Breast epithelium (tissue), 4 donors: Measurements from ENCODE around the gene YTHDF1. TPM values are rescaled to one million over a fixed set of nuclear protein-coding genes. Genes with fewer than 3 reads are reported as not detected.

Experiments used
- DNase-seq, 2 donors: peaks; one replicate each; pipeline ENCODE4 v3.0.0-alpha.2; 2019; ENCODE audit warnings: low spot score in 2 of 2
- H3K27ac ChIP-seq, 2 donors: fragments of 200-600 bp; sonication (generic) in 1 of 2; one replicate each; pipeline ENCODE4 v1.5.1; 2016 to 2019; ENCODE audit warnings: mild to moderate bottlenecking in 1 of 2
- H3K27me3 ChIP-seq, 2 donors: fragments of 200-600 bp; sonication (generic) in 1 of 2; one replicate each; pipeline versions ENCODE4 v1.5.1 to v1.6.0; 2017 to 2019; ENCODE audit warnings: control low read depth in 1 of 2, mild to moderate bottlenecking in 1 of 2
- H3K36me3 ChIP-seq: fragments of 200-600 bp; one replicate; pipeline ENCODE4 v1.5.1; 2019
- H3K4me1 ChIP-seq, 2 donors: fragments of 200-600 bp; sonication (generic); one replicate each; pipeline ENCODE4 v1.5.1; 2016 to 2019; ENCODE audit warnings: control low read depth in 1 of 2
- H3K4me3 ChIP-seq, 3 donors: fragments of 200-600 bp; sonication (generic); 1 replicate in 2 of 3; 2 replicates in 1 of 3; pipeline ENCODE4 v1.5.1; 2016 to 2019; ENCODE audit warnings: mild to moderate bottlenecking in 3 of 3, moderate library complexity in 2 of 3
- H3K9me3 ChIP-seq, 2 donors: fragments of 200-600 bp; sonication (generic) in 1 of 2; one replicate each; pipeline ENCODE4 v1.5.1; 2016 to 2019; ENCODE audit warnings: control low read depth in 1 of 2
- CTCF ChIP-seq, 3 donors: fragments of 450-650 bp; IDR thresholded peaks; one replicate each; pipeline ENCODE4 v1.5.1; 2016 to 2017; ENCODE audit warnings: antibody characterized with exemption in 3 of 3, mild to moderate bottlenecking in 3 of 3, moderate library complexity in 3 of 3
- POLR2A ChIP-seq: fragments of 450-650 bp; IDR thresholded peaks from one replicate; pipeline ENCODE4 v1.6.1; 2016; ENCODE audit warnings: antibody characterized with exemption, mild to moderate bottlenecking, moderate library complexity
- POLR2AphosphoS5 ChIP-seq, 3 donors: sonication (generic); formaldehyde crosslinking; IDR thresholded peaks; one replicate each; pipeline ENCODE4 v1.6.1; 2017; ENCODE audit warnings: antibody characterized with exemption in 3 of 3
- intact Hi-C: fragments of 100-400 bp; cut with DNase I; formaldehyde crosslinking; loops from one replicate; pipeline ENCODE4 v1.15.1; 2023; ENCODE audit warnings: low total_unique reads
- total RNA-seq, 3 donors: library from RNA; depleted of rRNA; stranded (reverse); fragments of >200 nt; gene quantifications; one replicate each; pipeline ENCODE4 v1.1.0, GENCODE V29; 2016

YTHDF1 gene
- total RNA-seq, 3 donors from 2014 or later: 23.0 to 32.8 (median 28.2) TPM

- no peak for TF ChIP-seq POLR2A
- no peak for TF ChIP-seq CTCF (IDR thresholded peaks at IDR 0.05)
- no peak for TF ChIP-seq POLR2AphosphoS5 (IDR thresholded peaks at IDR 0.05)
- DNase-seq: no peak
- Histone ChIP-seq H3K4me1 (no peaks in the 10 kb centered on the region), H3K27me3 (no peaks in the 10 kb centered on the region), H3K36me3 (no peaks in the 10 kb centered on the region), H3K27ac (peak overlapping the region; percentile 91), H3K9me3 (no peaks in the 10 kb centered on the region), H3K4me3 (peak overlapping the region; percentile 93 to 97 (median 96))
- intact Hi-C loops: no loop called here
These were observed 1.0 kb upstream of the YTHDF1 start for GRCh38 chr20:63216849-63217471.

- no peak for DNase-seq
- no peaks in the 10 kb centered on the region for H3K36me3 ChIP-seq
- TF ChIP-seq POLR2AphosphoS5 (IDR thresholded peaks at IDR 0.05) (no peak), POLR2A (no peak), CTCF (IDR thresholded peaks at IDR 0.05) (peak in 1 of 3 donors; percentile 10)
- H3K4me1 ChIP-seq: no peaks in the 10 kb centered on the region
- peak overlapping the region; percentile 93 to 97 (median 96) for H3K4me3 ChIP-seq
- no peaks in the 10 kb centered on the region for H3K27me3 ChIP-seq
- intact Hi-C loops: no loop called here
- peak overlapping the region; percentile 91 for H3K27ac ChIP-seq
- H3K9me3 ChIP-seq: no peaks in the 10 kb centered on the region
These were observed 560 bp downstream of the YTHDF1 start for GRCh38 chr20:63215101-63216040.

- Histone ChIP-seq H3K4me1 (no peaks in the 10 kb centered on the region), H3K9me3 (no peaks in the 10 kb centered on the region), H3K4me3 (peak overlapping the region in 2 of 3 donors; percentile 96 to 97), H3K27ac (no peak overlapping the region), H3K27me3 (no peaks in the 10 kb centered on the region), H3K36me3 (no peaks in the 10 kb centered on the region)
- TF ChIP-seq POLR2AphosphoS5 (IDR thresholded peaks at IDR 0.05): no peak
- TF ChIP-seq POLR2A: no peak
- TF ChIP-seq CTCF (IDR thresholded peaks at IDR 0.05): no peak
- intact Hi-C loops: no loop called here
- DNase-seq: no peak
These were observed 1.4 kb downstream of the YTHDF1 start for GRCh38 chr20:63214514-63214913.

- H3K27me3 ChIP-seq: no peaks in the 10 kb centered on the region
- H3K9me3 ChIP-seq: no peaks in the 10 kb centered on the region
- DNase-seq: no peak
- intact Hi-C loops: no loop called here
- H3K27ac ChIP-seq: no peak overlapping the region
- no peaks in the 10 kb centered on the region for H3K36me3 ChIP-seq
- no peak for TF ChIP-seq POLR2AphosphoS5 (IDR thresholded peaks at IDR 0.05)
- TF ChIP-seq CTCF (IDR thresholded peaks at IDR 0.05): no peak
- no peak for TF ChIP-seq POLR2A
- no peak overlapping the region for H3K4me3 ChIP-seq
- no peaks in the 10 kb centered on the region for H3K4me1 ChIP-seq
These were observed 3.1 kb downstream of the YTHDF1 start for GRCh38 chr20:63212792-63213191.

- no peak for TF ChIP-seq CTCF (IDR thresholded peaks at IDR 0.05)
- TF ChIP-seq POLR2A: no peak
- TF ChIP-seq POLR2AphosphoS5 (IDR thresholded peaks at IDR 0.05): no peak
- H3K4me3 ChIP-seq: no peak overlapping the region
- no peaks in the 10 kb centered on the region for H3K4me1 ChIP-seq
- DNase-seq: no peak
- intact Hi-C loops: no loop called here
- no peaks in the 10 kb centered on the region for H3K9me3 ChIP-seq
- no peaks in the 10 kb centered on the region for H3K27me3 ChIP-seq
- H3K27ac ChIP-seq: no peak overlapping the region
- H3K36me3 ChIP-seq: no peaks in the 10 kb centered on the region
These were observed 3.6 kb downstream of the YTHDF1 start for GRCh38 chr20:63212393-63212730.
